ENCODE data around the gene SNRPA1.

DNA sequence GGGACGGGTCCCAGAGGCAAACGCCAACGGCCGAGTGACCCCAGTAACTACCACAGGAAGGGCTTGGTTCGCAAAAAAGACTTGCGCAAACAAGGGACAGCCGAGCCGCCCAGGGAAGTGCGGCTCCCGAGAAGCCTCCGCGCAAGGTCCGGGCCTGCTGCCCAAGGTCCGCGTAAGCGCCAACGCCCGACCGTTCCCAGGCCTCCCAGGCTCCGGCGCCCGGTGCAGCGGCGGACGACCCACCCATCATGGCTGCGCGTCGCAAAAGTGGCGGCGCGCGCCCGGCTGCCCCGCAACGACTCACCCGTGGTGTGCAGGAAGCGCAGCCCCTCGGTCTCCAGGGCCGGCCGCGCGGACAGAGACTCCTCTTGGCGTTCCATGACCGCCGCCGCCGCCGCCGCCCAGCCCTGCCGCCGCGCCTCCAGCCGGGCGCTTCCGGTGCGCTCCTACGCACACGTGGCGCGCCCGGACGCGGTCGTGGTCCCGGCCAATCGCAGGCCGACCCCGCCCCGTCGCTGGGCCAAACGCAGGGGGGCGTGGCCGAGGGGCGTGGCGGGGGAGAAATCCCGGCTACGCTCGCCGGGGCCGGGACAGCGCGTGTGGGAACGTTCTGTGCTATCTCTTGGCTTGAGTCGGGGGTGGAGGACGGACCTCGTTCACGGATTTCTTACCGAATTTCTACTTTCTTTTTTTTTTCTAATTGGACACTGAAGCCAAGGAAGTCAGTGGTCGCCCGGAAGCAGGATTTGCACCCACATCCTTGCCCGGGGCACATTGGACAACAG lies 17.8 kb downstream of the SNRPA1 start, which contains the start of gene SELENOS:
- TF ChIP-seq CTCF (IDR thresholded peaks at IDR 0.05), result no peak
- no peak for TF ChIP-seq EZH2 (IDR thresholded peaks at IDR 0.05; ENCODE audit: borderline replicate concordance, insufficient read depth, low read depth, low read length, poor library complexity, severe bottlenecking)

Measured in B cell (primary cell).